ENCODE measurements around the gene ACOX3. TPM values are rescaled to one million over a fixed set of nuclear protein-coding genes. Genes with fewer than 3 reads are reported as not detected.

Gene ACOX3
- total RNA-seq, 6 experiments from 2014 or later = 18.6 to 23.2 (median 19.9) TPM

GRCh38 chr4:8438743-8439142 lies 1.8 kb downstream of the ACOX3 start:
- no peak for DNase-seq

GRCh38 chr4:8437281-8437680 lies 3.2 kb downstream of the ACOX3 start:
- no peak for TF ChIP-seq CTCF (IDR thresholded peaks at IDR 0.05)
- H3K27me3 Mint-ChIP-seq (ENCODE audit: insufficient read depth) = no peaks in the 10 kb centered on the region
- peaks cover 43% of the 10 kb centered on the region for H3K4me1 Mint-ChIP-seq (ENCODE audit: low read depth)
- H3K4me3 Mint-ChIP-seq = no peak overlapping the region
- no peak for DNase-seq
- peaks cover 9% of the 10 kb centered on the region for H3K36me3 Mint-ChIP-seq (ENCODE audit: low read depth)
- H3K27ac Mint-ChIP-seq = no peak overlapping the region
- peaks cover 5% of the 10 kb centered on the region; the same call in 1 of the 2 replicates for H3K9me3 Mint-ChIP-seq

More at GRCh38 chr4:8438743-8439142, 1.8 kb downstream of the ACOX3 start:
- Mint-ChIP-seq H3K4me1 (ENCODE audit: low read depth) (peaks cover 58% of the 10 kb centered on the region), H3K27me3 (ENCODE audit: insufficient read depth) (no peaks in the 10 kb centered on the region), H3K27ac (peak overlapping the region; percentile 56; the same call in 1 of the 2 replicates), H3K9me3 (peaks cover 5% of the 10 kb centered on the region; the same call in 1 of the 2 replicates), H3K36me3 (ENCODE audit: low read depth) (peaks cover 9% of the 10 kb centered on the region), H3K4me3 (peak overlapping the region; percentile 98)
- TF ChIP-seq CTCF (IDR thresholded peaks at IDR 0.05) = no peak

GRCh38 chr4:8435656-8436121 lies 4.8 kb downstream of the ACOX3 start:
- Mint-ChIP-seq H3K27me3 (ENCODE audit: insufficient read depth) (no peaks in the 10 kb centered on the region), H3K9me3 (peaks cover 5% of the 10 kb centered on the region; the same call in 1 of the 2 replicates), H3K27ac (no peak overlapping the region), H3K4me1 (ENCODE audit: low read depth) (peaks cover 30% of the 10 kb centered on the region), H3K4me3 (no peak overlapping the region), H3K36me3 (ENCODE audit: low read depth) (peaks cover 9% of the 10 kb centered on the region)
- no peak for DNase-seq
- no peak for TF ChIP-seq CTCF (IDR thresholded peaks at IDR 0.05)

- no peak for TF ChIP-seq CTCF (IDR thresholded peaks at IDR 0.05)
- Mint-ChIP-seq H3K9me3 (no peaks in the 10 kb centered on the region), H3K4me3 (no peak overlapping the region), H3K4me1 (ENCODE audit: low read depth) (peaks cover 20% of the 10 kb centered on the region), H3K36me3 (ENCODE audit: low read depth) (no peaks in the 10 kb centered on the region), H3K27me3 (ENCODE audit: insufficient read depth) (no peaks in the 10 kb centered on the region), H3K27ac (no peak overlapping the region)
- DNase-seq = no peak
Observed at GRCh38 chr4:8434251-8435073, 6.1 kb downstream of the ACOX3 start.

GRCh38 chr4:8433136-8433535 lies 7.4 kb downstream of the ACOX3 start:
- Mint-ChIP-seq H3K4me3 (no peak overlapping the region), H3K27ac (no peak overlapping the region), H3K9me3 (no peaks in the 10 kb centered on the region), H3K27me3 (ENCODE audit: insufficient read depth) (peaks cover 1% of the 10 kb centered on the region; the same call in 1 of the 2 replicates), H3K4me1 (ENCODE audit: low read depth) (peaks cover 18% of the 10 kb centered on the region), H3K36me3 (ENCODE audit: low read depth) (no peaks in the 10 kb centered on the region)
- DNase-seq = no peak
- TF ChIP-seq CTCF (IDR thresholded peaks at IDR 0.05) = no peak

Data from HFFc6 (cell line).